Mesothelial cell of epicardium (in vitro differentiated cells): ENCODE results near the gene RAB3C. TPM values are rescaled to one million over a fixed set of nuclear protein-coding genes. Genes with fewer than 3 reads are reported as not detected.
"Not testable (repeated sequence)": the region's sequence is repeated elsewhere in the genome, so short reads cannot be mapped to it uniquely, and the experiment has no call there.

Experiments
- DNase-seq, 2 experiments: peaks; one replicate each; pipeline ENCODE4 v3.0.0; 2021; ENCODE audit warnings: low spot score in 2 of 2; ENCODE audit not compliant: unreplicated experiment in 2 of 2
- H3K27ac Mint-ChIP-seq: 2 replicates; pipeline ENCODE4 v1.8.0; 2021; ENCODE audit warnings: mixed read lengths
- H3K27me3 Mint-ChIP-seq: 2 replicates; pipeline ENCODE4 v1.8.0; 2021; ENCODE audit warnings: low read depth, mixed read lengths
- H3K36me3 Mint-ChIP-seq: 2 replicates; pipeline ENCODE4 v1.8.0; 2021; ENCODE audit warnings: mixed read lengths
- H3K4me1 Mint-ChIP-seq: 2 replicates; pipeline ENCODE4 v1.8.0; 2021; ENCODE audit warnings: mixed read lengths
- H3K4me3 Mint-ChIP-seq: 2 replicates; pipeline ENCODE4 v1.8.0; 2021; ENCODE audit warnings: mild to moderate bottlenecking, moderate library complexity, mixed read lengths
- H3K9me3 Mint-ChIP-seq: 2 replicates; pipeline ENCODE4 v1.8.0; 2021; ENCODE audit warnings: mixed read lengths
- CTCF ChIP-seq: fragments of 200-600 bp; sonication (generic); IDR thresholded peaks from one replicate; pipeline ENCODE4 v1.5.0; 2021; ENCODE audit warnings: antibody characterized with exemption; ENCODE audit not compliant: unreplicated experiment
- total RNA-seq: library from RNA; stranded (reverse); gene quantifications from 3 replicates; pipeline ENCODE4 v1.2.1, GENCODE V29; 2021

Gene RAB3C
- total RNA-seq, 1 donor from 2014 or later, result 1.2 TPM

DNA sequence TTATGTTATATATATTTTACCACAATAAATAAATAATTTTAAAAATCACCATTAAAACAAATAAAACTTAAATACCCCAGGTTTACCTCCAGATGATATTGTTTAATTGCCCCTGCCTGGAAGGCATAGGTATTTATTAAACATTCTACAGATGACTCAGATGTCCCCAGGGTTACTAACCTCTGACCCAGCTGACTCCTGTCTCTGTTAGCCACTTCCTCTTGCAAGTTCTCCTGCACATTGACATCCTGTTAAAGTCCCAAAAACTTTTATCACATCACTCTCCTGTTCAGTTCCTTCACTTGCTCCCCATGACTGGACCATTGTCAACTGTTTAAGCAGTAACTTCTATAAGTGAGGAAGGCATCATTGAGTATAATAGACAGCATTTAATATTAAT, 37.0 kb upstream of the RAB3C start:
- no peak overlapping the region for H3K27ac Mint-ChIP-seq
- H3K36me3 Mint-ChIP-seq, result no peaks in the 10 kb centered on the region
- H3K4me1 Mint-ChIP-seq, result peaks cover 3% of the 10 kb centered on the region
- no peak for DNase-seq
- TF ChIP-seq CTCF, result no peak
- no peaks in the 10 kb centered on the region for H3K9me3 Mint-ChIP-seq
- no peak overlapping the region for H3K4me3 Mint-ChIP-seq
- no peaks in the 10 kb centered on the region for H3K27me3 Mint-ChIP-seq

DNA sequence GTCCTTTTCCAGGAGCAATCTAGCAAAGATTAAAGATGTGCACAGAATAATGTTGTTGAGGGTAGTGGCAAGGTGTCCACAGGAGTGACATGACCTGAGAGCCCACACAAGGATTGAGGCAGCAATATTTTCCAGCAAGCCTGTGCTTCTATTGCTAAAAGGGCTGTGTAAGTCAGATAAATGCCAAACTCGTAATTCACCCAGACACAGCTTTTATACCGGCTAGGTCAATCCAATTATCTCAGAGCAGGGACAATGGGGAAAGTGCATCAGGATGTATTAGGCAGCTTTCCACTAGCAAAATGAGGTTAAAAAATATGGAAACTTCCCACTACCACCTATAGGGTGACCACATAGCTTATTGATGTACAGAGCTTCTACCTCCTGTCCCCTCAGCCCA, 34.8 kb upstream of the RAB3C start:
- Mint-ChIP-seq H3K4me3 (no peak overlapping the region), H3K9me3 (peaks cover 2% of the 10 kb centered on the region), H3K27me3 (no peaks in the 10 kb centered on the region), H3K27ac (no peak overlapping the region), H3K4me1 (peaks cover 3% of the 10 kb centered on the region), H3K36me3 (no peaks in the 10 kb centered on the region)
- DNase-seq, result no peak
- TF ChIP-seq CTCF, result no peak

- no peak overlapping the region for H3K4me3 Mint-ChIP-seq
- peaks cover 2% of the 10 kb centered on the region for H3K9me3 Mint-ChIP-seq
- DNase-seq, result no peak
- no peaks in the 10 kb centered on the region for H3K27me3 Mint-ChIP-seq
- no peaks in the 10 kb centered on the region for H3K36me3 Mint-ChIP-seq
- no peak overlapping the region for H3K27ac Mint-ChIP-seq
- TF ChIP-seq CTCF, result no peak
- no peaks in the 10 kb centered on the region for H3K4me1 Mint-ChIP-seq
Observed at GRCh38 chr5:58551492-58551891, 31.4 kb upstream of the RAB3C start.

GRCh38 chr5:58557665-58558338, 25.1 kb upstream of the RAB3C start:
- H3K27me3 Mint-ChIP-seq, DNase-seq, H3K9me3 Mint-ChIP-seq, H3K4me1 Mint-ChIP-seq, H3K27ac Mint-ChIP-seq, H3K36me3 Mint-ChIP-seq: not testable (repeated sequence)
- H3K4me3 Mint-ChIP-seq, result peak overlapping the region; percentile 53

- not testable (repeated sequence) for H3K9me3 Mint-ChIP-seq, H3K27ac Mint-ChIP-seq, H3K36me3 Mint-ChIP-seq, H3K27me3 Mint-ChIP-seq, H3K4me1 Mint-ChIP-seq, H3K4me3 Mint-ChIP-seq, DNase-seq
Observed at GRCh38 chr5:58563016-58563700, 19.7 kb upstream of the RAB3C start.

GRCh38 chr5:58564043-58564832, 18.6 kb upstream of the RAB3C start:
- H3K9me3 Mint-ChIP-seq, DNase-seq, H3K27me3 Mint-ChIP-seq, H3K4me3 Mint-ChIP-seq, H3K27ac Mint-ChIP-seq, H3K4me1 Mint-ChIP-seq, H3K36me3 Mint-ChIP-seq: not testable (repeated sequence)

GRCh38 chr5:58565033-58565432, 17.8 kb upstream of the RAB3C start:
- TF ChIP-seq CTCF, result no peak
- Mint-ChIP-seq H3K4me3 (no peak overlapping the region), H3K4me1 (no peaks in the 10 kb centered on the region), H3K36me3 (no peaks in the 10 kb centered on the region), H3K27ac (no peak overlapping the region), H3K9me3 (no peaks in the 10 kb centered on the region), H3K27me3 (peaks cover 7% of the 10 kb centered on the region)
- DNase-seq, result no peak
